Measurements from ENCODE around the gene OR1N2. TPM values are rescaled to one million over a fixed set of nuclear protein-coding genes. Genes with fewer than 3 reads are reported as not detected.

OR1N2 gene
- total RNA-seq, 2 experiments from 2014 or later: not detected

DNA sequence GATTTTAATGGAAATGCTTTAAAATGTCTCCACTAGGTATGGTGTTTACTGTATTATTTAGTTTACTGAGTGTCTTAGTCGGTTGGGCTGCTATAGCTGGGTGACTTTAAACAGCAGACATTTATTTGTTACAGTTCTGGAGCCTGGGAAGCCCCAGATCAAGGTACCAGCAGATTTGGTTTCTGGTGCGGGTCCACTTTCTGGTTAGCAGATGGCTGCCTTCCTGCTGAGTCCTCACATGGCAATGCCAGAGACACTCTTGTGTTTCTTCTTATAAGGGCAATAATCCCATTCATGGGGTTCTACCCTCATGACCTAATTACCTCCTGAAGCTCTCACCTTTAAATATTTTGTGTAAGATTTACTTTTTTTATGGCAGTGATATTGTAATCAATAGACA, 34.7 kb upstream of the OR1N2 start:
- Histone ChIP-seq H3K79me2 (ENCODE audit: insufficient read depth, low read depth, low read length) (no peaks in the 10 kb centered on the region), H3K27ac (ENCODE audit: low read depth, low read length, poor library complexity, severe bottlenecking) (no peak overlapping the region), H3K9me2 (ENCODE audit: insufficient read depth, low read length) (no peaks in the 10 kb centered on the region), H3K9me3 (ENCODE audit: low read length) (no peaks in the 10 kb centered on the region), H2AFZ (ENCODE audit: low read length) (no peak overlapping the region), H3K4me2 (ENCODE audit: low read length) (no peak overlapping the region), H4K20me1 (ENCODE audit: insufficient read depth, low read length) (no peaks in the 10 kb centered on the region), H3K4me3 (ENCODE audit: low read depth, low read length, poor library complexity, severe bottlenecking) (no peak overlapping the region), H3K4me1 (ENCODE audit: insufficient read depth, low read length, poor library complexity, severe bottlenecking) (no peaks in the 10 kb centered on the region), H3K36me3 (ENCODE audit: insufficient read depth, low read length) (no peaks in the 10 kb centered on the region)
- BruUV-seq (replicated peaks): no TSS peak
- CTCF ChIA-PET (ENCODE audit: unreplicated experiment): no interaction called here
- TF ChIP-seq, protein P1, sequence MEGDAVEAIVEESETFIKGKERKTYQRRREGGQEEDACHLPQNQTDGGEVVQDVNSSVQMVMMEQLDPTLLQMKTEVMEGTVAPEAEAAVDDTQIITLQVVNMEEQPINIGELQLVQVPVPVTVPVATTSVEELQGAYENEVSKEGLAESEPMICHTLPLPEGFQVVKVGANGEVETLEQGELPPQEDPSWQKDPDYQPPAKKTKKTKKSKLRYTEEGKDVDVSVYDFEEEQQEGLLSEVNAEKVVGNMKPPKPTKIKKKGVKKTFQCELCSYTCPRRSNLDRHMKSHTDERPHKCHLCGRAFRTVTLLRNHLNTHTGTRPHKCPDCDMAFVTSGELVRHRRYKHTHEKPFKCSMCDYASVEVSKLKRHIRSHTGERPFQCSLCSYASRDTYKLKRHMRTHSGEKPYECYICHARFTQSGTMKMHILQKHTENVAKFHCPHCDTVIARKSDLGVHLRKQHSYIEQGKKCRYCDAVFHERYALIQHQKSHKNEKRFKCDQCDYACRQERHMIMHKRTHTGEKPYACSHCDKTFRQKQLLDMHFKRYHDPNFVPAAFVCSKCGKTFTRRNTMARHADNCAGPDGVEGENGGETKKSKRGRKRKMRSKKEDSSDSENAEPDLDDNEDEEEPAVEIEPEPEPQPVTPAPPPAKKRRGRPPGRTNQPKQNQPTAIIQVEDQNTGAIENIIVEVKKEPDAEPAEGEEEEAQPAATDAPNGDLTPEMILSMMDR (conservative IDR thresholded peaks at IDR 0.05; ENCODE audit: low read length): no peak
- TF ChIP-seq EZH2phosphoT487 (IDR thresholded peaks at IDR 0.05; ENCODE audit: borderline replicate concordance, low read depth, low read length): no peak
- intact Hi-C loops (cut with micrococcal nuclease; ENCODE audit: unreplicated experiment): no loop called here
- DNase-seq (ENCODE audit: low spot score): no peak
- POLR2A ChIA-PET: no interaction called here

DNA sequence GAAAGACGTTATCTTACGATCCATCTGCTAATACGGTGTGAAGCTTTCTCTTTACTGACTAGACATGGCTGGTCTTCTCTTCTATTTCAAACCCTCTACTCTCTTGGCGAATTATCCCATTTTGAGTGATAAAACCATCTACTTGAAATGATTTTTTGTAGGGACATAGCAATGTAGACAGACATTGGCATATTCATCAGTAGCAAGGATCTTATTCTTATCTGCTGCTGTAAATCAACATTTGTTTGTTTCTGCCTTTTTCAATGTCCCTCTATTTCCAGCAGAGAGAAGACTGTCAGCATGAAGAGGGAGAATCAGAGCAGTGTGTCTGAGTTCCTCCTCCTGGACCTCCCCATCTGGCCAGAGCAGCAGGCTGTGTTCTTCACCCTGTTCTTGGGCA, 34.1 kb upstream of the OR1N2 start, which contains the start of gene OR1J4:
Gene OR1J4, plus strand, starts transcription at position 301 of the 400 bp plus-strand sequence. Its CDS starts 0 bp downstream, at position 301.
- no peaks in the 10 kb centered on the region for H3K79me2 ChIP-seq (ENCODE audit: insufficient read depth, low read depth, low read length)
- no peak within 1 kb of the TSS for H2AFZ ChIP-seq (ENCODE audit: low read length)
- no peak within 1 kb of the TSS for H3K4me3 ChIP-seq (ENCODE audit: low read depth, low read length, poor library complexity, severe bottlenecking)
- H3K9me2 ChIP-seq (ENCODE audit: insufficient read depth, low read length): no peaks in the 10 kb centered on the region
- ChIA-PET CTCF (ENCODE audit: unreplicated experiment) (no interaction called here), POLR2A (no interaction called here)
- no peak for TF ChIP-seq EZH2phosphoT487 (IDR thresholded peaks at IDR 0.05; ENCODE audit: borderline replicate concordance, low read depth, low read length)
- TF ChIP-seq, protein P1 (conservative IDR thresholded peaks at IDR 0.05; ENCODE audit: low read length): no peak
- H3K27ac ChIP-seq (ENCODE audit: low read depth, low read length, poor library complexity, severe bottlenecking): no peak within 1 kb of the TSS
- no peaks in the 10 kb centered on the region for H4K20me1 ChIP-seq (ENCODE audit: insufficient read depth, low read length)
- BruUV-seq (replicated peaks): no TSS peak
- no peak for DNase-seq (ENCODE audit: low spot score)
- no peaks in the 10 kb centered on the region for H3K4me1 ChIP-seq (ENCODE audit: insufficient read depth, low read length, poor library complexity, severe bottlenecking)
- H3K4me2 ChIP-seq (ENCODE audit: low read length): no peak within 1 kb of the TSS
- intact Hi-C loops (cut with micrococcal nuclease; ENCODE audit: unreplicated experiment): no loop called here
- no peaks in the 10 kb centered on the region for H3K9me3 ChIP-seq (ENCODE audit: low read length)
- H3K36me3 ChIP-seq (ENCODE audit: insufficient read depth, low read length): no peaks in the 10 kb centered on the region

DNA sequence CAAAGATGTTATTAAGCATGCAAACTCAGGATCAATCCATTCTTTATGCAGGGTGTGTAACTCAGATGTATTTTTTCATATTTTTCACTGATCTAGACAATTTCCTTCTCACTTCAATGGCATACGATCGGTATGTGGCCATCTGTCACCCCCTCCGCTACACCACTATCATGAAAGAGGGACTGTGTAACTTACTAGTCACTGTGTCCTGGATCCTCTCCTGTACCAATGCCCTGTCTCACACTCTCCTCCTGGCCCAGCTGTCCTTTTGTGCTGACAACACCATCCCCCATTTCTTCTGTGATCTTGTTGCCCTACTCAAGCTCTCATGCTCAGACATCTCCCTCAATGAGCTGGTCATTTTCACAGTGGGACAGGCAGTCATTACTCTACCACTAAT, 33.5 kb upstream of the OR1N2 start:
- CTCF ChIA-PET (ENCODE audit: unreplicated experiment): no interaction called here
- intact Hi-C loops (cut with micrococcal nuclease; ENCODE audit: unreplicated experiment): no loop called here
- TF ChIP-seq, protein P1 (conservative IDR thresholded peaks at IDR 0.05; ENCODE audit: low read length): no peak
- no peak for TF ChIP-seq EZH2phosphoT487 (IDR thresholded peaks at IDR 0.05; ENCODE audit: borderline replicate concordance, low read depth, low read length)
- Histone ChIP-seq H4K20me1 (ENCODE audit: insufficient read depth, low read length) (no peaks in the 10 kb centered on the region), H3K4me1 (ENCODE audit: insufficient read depth, low read length, poor library complexity, severe bottlenecking) (no peaks in the 10 kb centered on the region), H2AFZ (ENCODE audit: low read length) (no peak overlapping the region), H3K4me2 (ENCODE audit: low read length) (no peak overlapping the region), H3K9me3 (ENCODE audit: low read length) (no peaks in the 10 kb centered on the region), H3K9me2 (ENCODE audit: insufficient read depth, low read length) (no peaks in the 10 kb centered on the region), H3K79me2 (ENCODE audit: insufficient read depth, low read depth, low read length) (no peaks in the 10 kb centered on the region), H3K4me3 (ENCODE audit: low read depth, low read length, poor library complexity, severe bottlenecking) (no peak overlapping the region), H3K36me3 (ENCODE audit: insufficient read depth, low read length) (no peaks in the 10 kb centered on the region), H3K27ac (ENCODE audit: low read depth, low read length, poor library complexity, severe bottlenecking) (no peak overlapping the region)
- no TSS peak for BruUV-seq (replicated peaks)
- DNase-seq (ENCODE audit: low spot score): no peak
- POLR2A ChIA-PET: no interaction called here
